ENCODE data around the gene TNFRSF21.
"Not testable (repeated sequence)": the region's sequence is repeated elsewhere in the genome, so short reads cannot be mapped to it uniquely, and the experiment has no call there.

Gene TNFRSF21

GRCh38 chr6:47286301-47286700, 23.4 kb downstream of the TNFRSF21 start:
- DNase-seq: no peak

GRCh38 chr6:47283993-47284392, 25.7 kb downstream of the TNFRSF21 start:
- DNase-seq: no peak

DNA sequence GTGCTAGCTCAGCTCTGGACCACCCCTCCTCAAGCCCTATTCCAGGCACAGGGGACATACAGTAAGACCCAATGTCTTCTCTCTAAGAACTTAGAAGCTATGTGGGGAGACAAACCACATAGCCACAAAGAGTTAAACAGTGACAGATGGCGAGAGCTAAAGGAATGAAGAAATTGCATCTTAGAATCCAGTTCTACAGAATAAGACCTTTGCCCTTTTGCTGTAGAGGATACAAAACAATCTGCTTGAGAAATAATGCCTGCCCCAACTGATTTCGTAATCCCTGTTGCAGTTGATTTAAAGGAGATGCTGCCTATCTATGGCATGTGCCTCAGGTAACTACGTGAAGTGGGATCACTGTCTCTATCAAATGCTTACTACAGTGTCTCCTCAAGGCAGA, 31.2 kb downstream of the TNFRSF21 start:
- DNase-seq: no peak

GRCh38 chr6:47277702-47278101, 32.0 kb downstream of the TNFRSF21 start:
- no peak for DNase-seq

GRCh38 chr6:47276377-47276776, 33.3 kb downstream of the TNFRSF21 start:
- DNase-seq: no peak

DNA sequence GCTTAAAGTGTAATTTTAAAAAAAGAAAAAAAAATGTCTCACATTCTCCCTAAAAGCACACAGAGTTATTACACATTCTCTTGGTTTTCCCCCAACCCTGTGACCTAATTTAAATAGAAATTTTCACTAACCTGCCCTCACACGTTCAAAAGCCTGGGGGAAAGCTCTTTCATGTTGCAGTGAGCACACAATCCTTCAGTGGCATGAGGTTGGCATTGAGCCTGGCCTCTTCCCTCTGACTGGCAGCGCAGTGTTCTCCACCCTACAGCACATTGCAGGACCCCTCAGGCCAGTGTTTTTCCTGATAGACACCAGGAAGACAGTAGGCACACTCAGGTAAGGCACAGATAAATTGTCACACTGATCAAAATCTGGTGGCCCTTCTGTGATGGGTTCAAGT, 34.1 kb downstream of the TNFRSF21 start:
- DNase-seq: no peak

- not testable (repeated sequence) for DNase-seq
Measured at GRCh38 chr6:47275132-47275531, 34.6 kb downstream of the TNFRSF21 start.

DNA sequence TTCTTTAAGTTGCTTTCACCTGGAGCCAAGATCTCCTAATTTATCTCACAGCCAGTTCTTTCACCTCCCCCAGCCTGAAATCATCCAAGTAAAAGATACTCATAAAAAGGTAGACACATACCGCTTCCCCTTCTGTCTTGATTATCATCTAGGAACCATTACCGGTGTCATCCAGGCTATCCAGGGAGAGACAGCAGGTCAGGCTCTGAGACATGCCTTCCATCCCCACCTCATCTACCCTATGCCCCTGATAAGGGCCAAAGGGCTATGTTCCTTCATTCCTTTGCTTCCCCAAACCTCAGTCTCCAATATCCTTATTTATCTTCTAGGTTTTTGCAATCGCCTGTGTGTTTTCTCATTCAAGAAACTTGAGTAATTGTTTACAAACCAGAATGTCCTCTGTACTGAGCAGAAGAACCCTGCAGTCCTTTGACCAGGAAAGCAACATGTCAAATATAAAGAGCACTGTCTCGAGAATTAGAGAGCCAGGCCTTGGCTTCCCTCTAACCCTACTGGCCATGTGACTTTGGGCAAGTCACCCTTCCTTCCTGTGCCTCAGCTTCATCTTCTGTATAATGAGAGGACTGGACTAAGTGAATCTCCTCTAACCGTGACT, 41.0 kb downstream of the TNFRSF21 start:
- no peak for DNase-seq

GRCh38 chr6:47267301-47267700, 42.4 kb downstream of the TNFRSF21 start:
- no peak for DNase-seq

DNA sequence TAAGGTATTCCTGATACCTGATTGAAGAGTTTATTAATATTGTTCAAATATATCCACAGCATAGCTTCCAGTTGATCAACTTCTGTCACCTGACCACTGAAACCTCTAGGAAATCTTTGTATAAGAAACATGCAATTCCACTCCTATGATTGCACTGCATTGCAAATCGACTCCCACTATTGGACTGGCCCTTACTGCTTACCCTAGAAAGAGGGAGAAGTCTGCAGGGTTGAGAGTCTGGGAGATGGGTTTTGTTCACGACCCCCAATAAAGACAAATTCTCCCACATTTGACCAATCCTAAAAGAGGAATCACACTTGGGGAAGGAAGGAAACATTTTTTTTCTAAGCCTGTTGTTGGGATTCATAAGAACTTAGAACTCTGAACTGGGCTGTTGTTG, 43.7 kb downstream of the TNFRSF21 start:
- no peak for DNase-seq

- no peak for DNase-seq
Measured at GRCh38 chr6:47264775-47265184, 44.9 kb downstream of the TNFRSF21 start.

- no peak for DNase-seq
Measured at GRCh38 chr6:47263268-47263667, 46.4 kb downstream of the TNFRSF21 start.

GRCh38 chr6:47262231-47262630, 47.5 kb downstream of the TNFRSF21 start:
- no peak for DNase-seq

DNA sequence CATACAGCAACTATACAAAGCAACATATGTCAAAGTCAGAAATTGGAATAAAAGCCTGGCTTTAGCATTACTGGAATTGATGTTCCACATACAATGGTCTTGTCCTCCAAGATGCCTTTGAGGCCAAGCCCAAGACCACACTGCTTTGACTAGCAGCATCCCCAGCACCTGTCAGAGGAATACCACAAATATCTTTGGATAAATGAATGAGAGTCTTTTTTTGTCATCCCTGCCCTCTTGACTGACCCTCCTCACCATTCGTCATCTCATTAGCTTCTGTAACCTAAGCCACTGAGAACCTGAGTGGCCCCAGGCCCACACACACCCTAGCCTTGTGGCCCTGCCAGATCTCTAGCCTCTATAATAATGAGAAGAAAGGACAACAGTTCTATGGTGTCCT, 48.5 kb downstream of the TNFRSF21 start:
- DNase-seq: no peak

DNA sequence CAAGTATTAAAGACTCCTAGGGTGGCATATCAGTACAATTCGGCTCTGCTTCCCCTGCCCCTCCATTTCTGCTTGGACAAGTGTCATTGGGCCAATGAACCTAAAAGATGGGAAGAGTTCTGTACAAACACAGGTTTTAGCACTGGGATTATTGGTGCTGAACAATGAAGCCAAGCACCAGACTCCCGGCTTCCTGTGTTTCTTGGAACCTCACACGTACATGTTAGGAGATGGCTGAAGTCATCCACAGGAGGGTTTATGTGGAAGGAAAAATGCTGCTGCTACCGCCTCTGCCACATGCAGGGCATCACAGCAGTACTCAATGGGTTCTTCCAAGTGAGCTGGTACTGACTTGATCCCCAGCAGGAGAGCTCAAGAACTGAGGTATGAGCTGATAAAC, 49.7 kb downstream of the TNFRSF21 start:
- DNase-seq: no peak

DNA sequence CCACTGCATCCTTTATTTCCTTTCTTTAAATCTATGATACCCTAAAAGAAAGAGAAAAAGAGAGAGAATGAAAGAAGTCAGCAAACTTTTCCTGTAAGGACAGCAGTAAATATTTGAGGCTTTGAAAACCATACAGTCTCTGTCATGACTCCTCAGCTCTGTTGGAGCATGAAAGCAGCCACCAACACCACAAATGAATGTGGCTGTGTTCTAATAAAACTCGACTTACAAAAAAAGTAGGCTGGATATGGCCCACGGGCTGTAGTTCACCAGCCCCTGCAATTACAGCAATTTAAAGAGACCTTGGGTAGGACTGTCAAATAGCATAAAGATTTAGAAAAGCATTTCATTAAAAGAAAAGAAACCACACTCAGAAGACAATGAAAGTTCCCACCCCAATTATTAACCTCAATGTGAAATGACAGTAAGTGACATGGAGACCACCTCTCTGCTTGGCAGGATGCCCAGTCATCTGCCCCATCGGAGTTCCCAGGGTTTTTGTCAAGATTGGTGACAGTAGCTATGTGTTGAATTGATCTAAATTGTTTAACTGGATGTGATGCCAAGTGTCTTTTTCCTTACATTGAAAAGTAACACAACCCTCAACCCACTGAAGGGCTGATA, 50.9 kb downstream of the TNFRSF21 start:
- no peak for DNase-seq

- DNase-seq: no peak
Measured at GRCh38 chr6:47256981-47257730, 52.5 kb downstream of the TNFRSF21 start.

- DNase-seq: no peak
Measured at GRCh38 chr6:47256361-47256760, 53.3 kb downstream of the TNFRSF21 start.

- DNase-seq: no peak
Measured at GRCh38 chr6:47254906-47255305, 54.8 kb downstream of the TNFRSF21 start.

DNA sequence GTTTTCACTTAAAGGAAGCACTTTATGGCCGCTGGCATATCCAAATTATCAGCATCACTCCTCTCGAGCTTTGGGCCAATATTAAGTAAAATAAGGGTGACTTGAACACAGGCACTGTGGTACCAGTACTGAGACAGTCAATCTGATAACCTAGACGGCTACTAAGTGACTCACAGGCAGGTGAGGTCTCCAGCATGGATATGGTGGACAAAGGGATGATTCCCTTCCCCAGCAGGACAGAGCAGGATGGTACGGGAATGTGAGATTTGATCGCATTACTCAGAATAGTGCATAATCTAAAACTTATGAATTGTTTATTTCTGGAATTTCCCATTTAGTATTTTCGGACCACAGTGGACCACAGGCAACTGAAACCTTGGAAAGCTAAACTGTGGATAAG, 55.7 kb downstream of the TNFRSF21 start:
- DNase-seq: no peak

DNA sequence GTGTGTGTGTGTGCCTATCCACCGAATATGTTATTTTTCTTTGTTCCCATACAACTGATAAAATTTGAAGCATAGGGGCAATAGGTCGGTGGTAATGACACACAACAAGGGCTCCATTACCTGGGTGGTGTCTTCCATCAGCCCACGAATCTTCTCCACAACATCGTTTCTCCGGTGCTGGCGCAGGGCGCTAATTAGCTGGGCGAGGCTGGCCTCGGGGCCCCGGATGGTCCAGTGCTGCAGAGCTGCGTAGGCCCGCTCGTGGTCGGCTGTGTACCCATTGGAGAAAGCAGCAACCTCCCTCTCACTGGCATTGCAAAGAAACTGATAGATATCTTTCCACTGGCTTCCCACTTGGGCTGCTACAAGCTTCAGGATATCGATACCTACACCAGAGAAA, 56.6 kb downstream of the TNFRSF21 start:
- DNase-seq: no peak

- no peak for DNase-seq
Measured at GRCh38 chr6:47252633-47253032, 57.1 kb downstream of the TNFRSF21 start.

DNA sequence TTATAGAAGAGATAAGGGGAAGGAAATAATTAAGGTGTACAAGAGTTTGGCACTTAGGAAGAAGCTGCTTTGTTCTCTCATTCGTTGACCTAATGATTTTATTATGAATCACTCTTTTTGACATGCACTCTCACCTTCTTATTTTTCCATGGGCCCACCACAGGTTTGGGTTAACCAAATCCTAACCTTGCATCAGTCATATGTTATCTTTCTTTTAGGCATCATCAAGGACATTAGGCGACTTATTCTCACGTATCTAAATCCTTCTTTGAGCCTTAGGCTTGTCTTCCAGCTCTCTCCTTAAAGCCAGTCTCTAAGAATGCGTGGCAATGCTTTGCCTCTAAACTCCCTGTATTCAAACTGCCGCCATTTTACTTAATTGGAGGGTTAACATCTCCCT, 58.3 kb downstream of the TNFRSF21 start:
- DNase-seq: no peak

DNA sequence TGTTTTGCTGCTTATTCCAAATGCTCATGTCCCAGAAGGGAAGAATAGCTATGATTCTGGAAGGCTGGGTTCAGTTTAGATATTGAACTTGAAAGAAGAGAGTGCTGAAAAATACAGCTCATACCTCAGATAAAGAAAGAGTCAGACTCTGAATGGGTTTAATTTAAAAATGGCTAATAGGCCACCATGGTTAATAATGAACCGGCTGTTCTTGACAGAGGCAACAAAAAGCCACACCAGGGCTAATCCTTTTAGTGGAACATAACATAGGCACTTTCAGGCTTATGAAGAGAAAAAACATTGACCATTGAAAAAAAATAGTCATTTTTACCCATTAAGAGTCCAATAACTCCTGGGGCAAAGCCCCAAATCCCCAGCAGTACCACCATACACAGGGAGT, 59.4 kb downstream of the TNFRSF21 start:
- DNase-seq: no peak

Data from suppressor macrophage treated with lipopolysaccharide for 1 hour (primary cell).